ENCODE data around the gene LRRC18. TPM values are rescaled to one million over a fixed set of nuclear protein-coding genes. Genes with fewer than 3 reads are reported as not detected.

Gene LRRC18
- polyA plus RNA-seq, 1 of the 3 experiments (the other 2 are of a cell fraction) = not detected

DNA sequence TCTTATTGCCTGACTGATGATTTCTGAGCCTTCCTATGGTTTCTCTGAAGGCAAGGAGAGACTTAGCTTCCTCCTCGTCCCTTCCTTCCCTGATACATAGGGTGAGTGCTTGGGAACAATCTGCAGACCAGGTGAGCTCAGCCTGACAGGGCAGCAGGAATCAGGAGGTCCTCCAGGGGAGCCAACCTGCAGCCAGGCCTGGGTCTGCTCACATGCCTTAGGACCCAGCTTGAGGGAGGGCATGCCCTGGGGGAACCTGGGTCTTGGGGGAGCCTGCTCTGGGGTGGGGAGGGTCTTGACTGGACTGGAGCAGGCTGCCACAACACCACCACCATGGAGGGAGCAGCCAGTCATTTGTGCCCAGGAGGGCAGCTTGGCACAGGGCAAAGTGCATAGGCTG is 57.7 kb downstream of the LRRC18 start:
- no peaks in the 10 kb centered on the region for H3F3A ChIP-seq (replicated peaks; ENCODE audit: insufficient read depth)
- H3K79me2 ChIP-seq (ENCODE audit: insufficient read depth) = no peaks in the 10 kb centered on the region
- H4K20me1 ChIP-seq (ENCODE audit: insufficient read depth) = no peaks in the 10 kb centered on the region
- H3K9me3 ChIP-seq = no peaks in the 10 kb centered on the region
- no peak for DNase-seq
- H3K9me2 ChIP-seq = no peaks in the 10 kb centered on the region
- H3K4me2 ChIP-seq = no peak overlapping the region
- CTCF ChIA-PET = interaction anchor here (0.8 to 1.7 kb wide), 4 partner anchors 223 to 630 kb away, joined by 3 to 7 read pairs (median 4); no protein-coding TSS in a partner anchor
- 13% methylated on average over 1 of the region's 1 CpG for WGBS (ENCODE audit: low lambda C conversion rate)
- H3K36me3 ChIP-seq (replicated peaks in 1 of 2; ENCODE audit: control insufficient read depth in 1 of 2, insufficient read depth in 2 of 2, low read length in 1 of 2) = no peaks in the 10 kb centered on the region
- no peak overlapping the region for H3K9ac ChIP-seq
- no peaks in the 10 kb centered on the region for H3K27me3 ChIP-seq (ENCODE audit: insufficient read depth)
- H3K27ac ChIP-seq (ENCODE audit: low read depth in 2 of 2, low read length in 1 of 2) = no peak overlapping the region
- no peaks in the 10 kb centered on the region; a peak in 1 of 4 replicates for H3K4me1 ChIP-seq (ENCODE audit: control insufficient read depth in 1 of 2, insufficient read depth in 2 of 2, low read depth in 1 of 2, low read length in 1 of 2)
- H2AFZ ChIP-seq (ENCODE audit: low read depth) = no peak overlapping the region
- POLR2A ChIA-PET = no interaction called here
- TF ChIP-seq GATA2 (CRISPR knock-in tag; IDR thresholded peaks at IDR 0.05) (no peak), FOXM1 (IDR thresholded peaks at IDR 0.05; ENCODE audit: low read depth) (no peak), TAF1 (IDR thresholded peaks at IDR 0.05; ENCODE audit: borderline replicate concordance, low read depth, low read length) (no peak), RFX5 (IDR thresholded peaks at IDR 0.05; ENCODE audit: low read length) (no peak), TCF12 (IDR thresholded peaks at IDR 0.05) (no peak), RCOR1 (IDR thresholded peaks at IDR 0.05; ENCODE audit: low read length) (no peak)
- TF ChIP-seq, protein P1, sequence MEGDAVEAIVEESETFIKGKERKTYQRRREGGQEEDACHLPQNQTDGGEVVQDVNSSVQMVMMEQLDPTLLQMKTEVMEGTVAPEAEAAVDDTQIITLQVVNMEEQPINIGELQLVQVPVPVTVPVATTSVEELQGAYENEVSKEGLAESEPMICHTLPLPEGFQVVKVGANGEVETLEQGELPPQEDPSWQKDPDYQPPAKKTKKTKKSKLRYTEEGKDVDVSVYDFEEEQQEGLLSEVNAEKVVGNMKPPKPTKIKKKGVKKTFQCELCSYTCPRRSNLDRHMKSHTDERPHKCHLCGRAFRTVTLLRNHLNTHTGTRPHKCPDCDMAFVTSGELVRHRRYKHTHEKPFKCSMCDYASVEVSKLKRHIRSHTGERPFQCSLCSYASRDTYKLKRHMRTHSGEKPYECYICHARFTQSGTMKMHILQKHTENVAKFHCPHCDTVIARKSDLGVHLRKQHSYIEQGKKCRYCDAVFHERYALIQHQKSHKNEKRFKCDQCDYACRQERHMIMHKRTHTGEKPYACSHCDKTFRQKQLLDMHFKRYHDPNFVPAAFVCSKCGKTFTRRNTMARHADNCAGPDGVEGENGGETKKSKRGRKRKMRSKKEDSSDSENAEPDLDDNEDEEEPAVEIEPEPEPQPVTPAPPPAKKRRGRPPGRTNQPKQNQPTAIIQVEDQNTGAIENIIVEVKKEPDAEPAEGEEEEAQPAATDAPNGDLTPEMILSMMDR (IDR thresholded peaks at IDR 0.05) = no peak
- TF ChIP-seq, protein P2, sequence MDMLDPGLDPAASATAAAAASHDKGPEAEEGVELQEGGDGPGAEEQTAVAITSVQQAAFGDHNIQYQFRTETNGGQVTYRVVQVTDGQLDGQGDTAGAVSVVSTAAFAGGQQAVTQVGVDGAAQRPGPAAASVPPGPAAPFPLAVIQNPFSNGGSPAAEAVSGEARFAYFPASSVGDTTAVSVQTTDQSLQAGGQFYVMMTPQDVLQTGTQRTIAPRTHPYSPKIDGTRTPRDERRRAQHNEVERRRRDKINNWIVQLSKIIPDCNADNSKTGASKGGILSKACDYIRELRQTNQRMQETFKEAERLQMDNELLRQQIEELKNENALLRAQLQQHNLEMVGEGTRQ (IDR thresholded peaks at IDR 0.05; ENCODE audit: borderline replicate concordance, low read depth, low read length) = no peak
- TF ChIP-seq, protein P3, sequence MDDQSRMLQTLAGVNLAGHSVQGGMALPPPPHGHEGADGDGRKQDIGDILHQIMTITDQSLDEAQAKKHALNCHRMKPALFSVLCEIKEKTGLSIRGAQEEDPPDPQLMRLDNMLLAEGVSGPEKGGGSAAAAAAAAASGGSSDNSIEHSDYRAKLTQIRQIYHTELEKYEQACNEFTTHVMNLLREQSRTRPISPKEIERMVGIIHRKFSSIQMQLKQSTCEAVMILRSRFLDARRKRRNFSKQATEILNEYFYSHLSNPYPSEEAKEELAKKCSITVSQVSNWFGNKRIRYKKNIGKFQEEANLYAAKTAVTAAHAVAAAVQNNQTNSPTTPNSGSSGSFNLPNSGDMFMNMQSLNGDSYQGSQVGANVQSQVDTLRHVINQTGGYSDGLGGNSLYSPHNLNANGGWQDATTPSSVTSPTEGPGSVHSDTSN (IDR thresholded peaks at IDR 0.05) = no peak
- TF ChIP-seq, protein P4, sequence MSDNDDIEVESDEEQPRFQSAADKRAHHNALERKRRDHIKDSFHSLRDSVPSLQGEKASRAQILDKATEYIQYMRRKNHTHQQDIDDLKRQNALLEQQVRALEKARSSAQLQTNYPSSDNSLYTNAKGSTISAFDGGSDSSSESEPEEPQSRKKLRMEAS (IDR thresholded peaks at IDR 0.05; ENCODE audit: low read depth) = no peak
- H3K4me3 ChIP-seq (ENCODE audit: low read depth in 2 of 2, low read length in 1 of 2) = no peak overlapping the region

DNA sequence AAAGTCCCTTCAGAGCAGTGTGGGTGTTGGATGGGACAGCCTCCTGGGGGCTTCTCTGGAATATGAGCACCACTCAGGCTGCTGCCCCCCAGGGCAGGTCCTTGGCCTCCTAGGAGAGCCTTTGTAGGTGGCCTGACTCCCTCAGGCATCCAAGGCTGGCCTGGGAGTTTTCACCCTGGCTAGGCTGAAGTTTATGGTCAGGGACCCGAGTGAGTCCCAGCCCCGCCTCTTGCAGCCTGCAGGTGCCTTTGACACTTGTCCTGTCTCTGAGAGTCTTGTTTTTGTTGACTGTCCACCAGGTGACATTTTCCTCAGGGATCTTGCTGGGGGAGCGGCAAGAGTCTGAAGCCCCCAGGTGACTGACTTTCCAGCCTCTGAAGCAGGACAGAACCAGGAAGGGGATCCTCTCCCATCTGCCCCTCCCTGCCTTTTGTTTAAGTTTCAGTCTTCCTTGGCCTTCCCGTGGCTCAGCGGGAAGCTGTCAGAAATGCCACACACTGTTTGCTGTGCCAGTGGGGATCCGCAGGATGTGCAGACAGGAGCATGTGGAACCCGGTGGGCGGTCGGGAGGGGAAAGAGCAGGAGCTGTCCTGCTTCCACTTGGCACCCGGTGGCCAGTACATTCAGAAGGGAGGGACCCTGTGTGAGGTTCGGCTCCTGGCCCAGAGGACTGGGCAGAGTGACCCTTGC is 59.5 kb downstream of the LRRC18 start:
- Histone ChIP-seq H3K27ac (ENCODE audit: low read depth in 2 of 2, low read length in 1 of 2) (no peak overlapping the region), H3K4me3 (ENCODE audit: low read depth in 2 of 2, low read length in 1 of 2) (no peak overlapping the region), H3K4me2 (no peak overlapping the region), H3F3A (replicated peaks; ENCODE audit: insufficient read depth) (no peaks in the 10 kb centered on the region), H3K79me2 (ENCODE audit: insufficient read depth) (no peaks in the 10 kb centered on the region), H3K4me1 (ENCODE audit: control insufficient read depth in 1 of 2, insufficient read depth in 2 of 2, low read depth in 1 of 2, low read length in 1 of 2) (no peaks in the 10 kb centered on the region; a peak in 1 of 4 replicates), H4K20me1 (ENCODE audit: insufficient read depth) (no peaks in the 10 kb centered on the region), H3K9me3 (no peaks in the 10 kb centered on the region), H3K9me2 (no peaks in the 10 kb centered on the region), H3K36me3 (replicated peaks in 1 of 2; ENCODE audit: control insufficient read depth in 1 of 2, insufficient read depth in 2 of 2, low read length in 1 of 2) (no peaks in the 10 kb centered on the region), H2AFZ (ENCODE audit: low read depth) (no peak overlapping the region), H3K9ac (no peak overlapping the region), H3K27me3 (ENCODE audit: insufficient read depth) (no peaks in the 10 kb centered on the region)
- no peak for DNase-seq
- ChIA-PET POLR2A (no interaction called here), CTCF (interaction anchor here (0.8 to 2.9 kb wide), 3 partner anchors 53 to 633 kb away, joined by 3 to 8 read pairs (median 3); no protein-coding TSS in a partner anchor)
- 38% methylated on average over 10 of the region's 11 CpGs for whole genome bisulfite sequencing (ENCODE audit: low lambda C conversion rate)
- TF ChIP-seq CHD2 (IDR thresholded peaks at IDR 0.05; ENCODE audit: low read length, partially characterized antibody) = no peak
- no peak for TF ChIP-seq RFX5 (IDR thresholded peaks at IDR 0.05; ENCODE audit: low read length)
- TF ChIP-seq ELF1 (IDR thresholded peaks at IDR 0.05) = no peak
- no peak for TF ChIP-seq RCOR1 (IDR thresholded peaks at IDR 0.05; ENCODE audit: low read length)
- TF ChIP-seq, protein P3 (IDR thresholded peaks at IDR 0.05) = no peak
- no peak for TF ChIP-seq NFIC (IDR thresholded peaks at IDR 0.05; ENCODE audit: borderline replicate concordance)
- TF ChIP-seq, protein P5, sequence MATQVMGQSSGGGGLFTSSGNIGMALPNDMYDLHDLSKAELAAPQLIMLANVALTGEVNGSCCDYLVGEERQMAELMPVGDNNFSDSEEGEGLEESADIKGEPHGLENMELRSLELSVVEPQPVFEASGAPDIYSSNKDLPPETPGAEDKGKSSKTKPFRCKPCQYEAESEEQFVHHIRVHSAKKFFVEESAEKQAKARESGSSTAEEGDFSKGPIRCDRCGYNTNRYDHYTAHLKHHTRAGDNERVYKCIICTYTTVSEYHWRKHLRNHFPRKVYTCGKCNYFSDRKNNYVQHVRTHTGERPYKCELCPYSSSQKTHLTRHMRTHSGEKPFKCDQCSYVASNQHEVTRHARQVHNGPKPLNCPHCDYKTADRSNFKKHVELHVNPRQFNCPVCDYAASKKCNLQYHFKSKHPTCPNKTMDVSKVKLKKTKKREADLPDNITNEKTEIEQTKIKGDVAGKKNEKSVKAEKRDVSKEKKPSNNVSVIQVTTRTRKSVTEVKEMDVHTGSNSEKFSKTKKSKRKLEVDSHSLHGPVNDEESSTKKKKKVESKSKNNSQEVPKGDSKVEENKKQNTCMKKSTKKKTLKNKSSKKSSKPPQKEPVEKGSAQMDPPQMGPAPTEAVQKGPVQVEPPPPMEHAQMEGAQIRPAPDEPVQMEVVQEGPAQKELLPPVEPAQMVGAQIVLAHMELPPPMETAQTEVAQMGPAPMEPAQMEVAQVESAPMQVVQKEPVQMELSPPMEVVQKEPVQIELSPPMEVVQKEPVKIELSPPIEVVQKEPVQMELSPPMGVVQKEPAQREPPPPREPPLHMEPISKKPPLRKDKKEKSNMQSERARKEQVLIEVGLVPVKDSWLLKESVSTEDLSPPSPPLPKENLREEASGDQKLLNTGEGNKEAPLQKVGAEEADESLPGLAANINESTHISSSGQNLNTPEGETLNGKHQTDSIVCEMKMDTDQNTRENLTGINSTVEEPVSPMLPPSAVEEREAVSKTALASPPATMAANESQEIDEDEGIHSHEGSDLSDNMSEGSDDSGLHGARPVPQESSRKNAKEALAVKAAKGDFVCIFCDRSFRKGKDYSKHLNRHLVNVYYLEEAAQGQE (IDR thresholded peaks at IDR 0.05; ENCODE audit: low read depth, low read length) = no peak
- TF ChIP-seq JUND (IDR thresholded peaks at IDR 0.05) = no peak
- no peak for TF ChIP-seq FOXJ3 (CRISPR knock-in tag; IDR thresholded peaks at IDR 0.05)
- no peak for TF ChIP-seq EZH2phosphoT487 (IDR thresholded peaks at IDR 0.05; ENCODE audit: borderline replicate concordance, low read depth)

Measured in SK-N-SH (cell line).